Endometrial microvascular endothelial cells (primary cell): ENCODE data around the gene IDI2. TPM values are rescaled to one million over a fixed set of nuclear protein-coding genes. Genes with fewer than 3 reads are reported as not detected.
"Not testable (repeated sequence)": the region's sequence is repeated elsewhere in the genome, so short reads cannot be mapped to it uniquely, and the experiment has no call there.

Experiments
- in situ Hi-C: cut with HindIII; loops from 2 replicates; pipeline ENCODE4 v1.10.0; 2017; ENCODE audit warnings: low sequenced_read_pairs, low pct_unique_long_range_greater_than_20kb; ENCODE audit errors: inconsistent ontology term
- total RNA-seq: library from RNA; depleted of rRNA; stranded (reverse); fragments of >200 nt; gene quantifications from one replicate; pipeline ENCODE4 v1.2.3, GENCODE V29; 2015; ENCODE audit errors: inconsistent ontology term

Gene IDI2
- total RNA-seq, 1 donor from 2014 or later = not detected

- in situ Hi-C loops = no loop called here
Observed at GRCh38 chr10:1048732-1049424, 23.2 kb upstream of the IDI2 start, which contains the start of gene IDI1. Gene IDI1 (minus strand): TSS chr10:1049119. CDS start chr10:1049003, 116 bp downstream.

GRCh38 chr10:1048349-1048731 lies 22.7 kb upstream of the IDI2 start:
- in situ Hi-C loops = no loop called here

GRCh38 chr10:1047937-1048336 lies 22.3 kb upstream of the IDI2 start:
- in situ Hi-C loops = no loop called here

GRCh38 chr10:1045415-1045814 lies 19.8 kb upstream of the IDI2 start:
- in situ Hi-C loops = no loop called here

GRCh38 chr10:1044964-1045363 lies 19.3 kb upstream of the IDI2 start:
- in situ Hi-C loops = no loop called here

- in situ Hi-C loops = no loop called here
Observed at GRCh38 chr10:1044146-1044545, 18.5 kb upstream of the IDI2 start.

- in situ Hi-C loops = no loop called here
Observed at GRCh38 chr10:1043532-1043995, 17.9 kb upstream of the IDI2 start.

- in situ Hi-C loops = no loop called here
Observed at GRCh38 chr10:1041514-1041913, 15.9 kb upstream of the IDI2 start.

- in situ Hi-C loops = no loop called here
Observed at GRCh38 chr10:1040133-1040532, 14.5 kb upstream of the IDI2 start.

GRCh38 chr10:1038769-1039168 lies 13.1 kb upstream of the IDI2 start:
- in situ Hi-C loops = not testable (repeated sequence)

- in situ Hi-C loops = no loop called here
Observed at GRCh38 chr10:1037098-1037497, 11.4 kb upstream of the IDI2 start.

GRCh38 chr10:1036341-1036791 lies 10.7 kb upstream of the IDI2 start:
- in situ Hi-C loops = no loop called here

GRCh38 chr10:1035201-1035600 lies 9.5 kb upstream of the IDI2 start:
- in situ Hi-C loops = no loop called here

GRCh38 chr10:1034758-1035157 lies 9.1 kb upstream of the IDI2 start:
- in situ Hi-C loops = no loop called here

- in situ Hi-C loops = no loop called here
Observed at GRCh38 chr10:1033601-1034000, 7.9 kb upstream of the IDI2 start.

GRCh38 chr10:1029838-1030237 lies 4.2 kb upstream of the IDI2 start:
- in situ Hi-C loops = no loop called here

GRCh38 chr10:1026578-1026977 lies 919 bp upstream of the IDI2 start:
- in situ Hi-C loops = no loop called here

GRCh38 chr10:1024103-1024502 lies 1.6 kb downstream of the IDI2 start:
- in situ Hi-C loops = no loop called here

GRCh38 chr10:1022413-1022812 lies 3.2 kb downstream of the IDI2 start:
- in situ Hi-C loops = no loop called here

GRCh38 chr10:1020958-1021357 lies 4.7 kb downstream of the IDI2 start:
- in situ Hi-C loops = no loop called here

GRCh38 chr10:1020460-1020859 lies 5.2 kb downstream of the IDI2 start:
- in situ Hi-C loops = no loop called here
